ENCODE results near the gene ENO4.

GRCh38 chr10:116853287-116853686 lies 4.0 kb downstream of the ENO4 start:
- no peak for TF ChIP-seq POLR2A (conservative IDR thresholded peaks at IDR 0.05)
- no peak for TF ChIP-seq NCOA2 (IDR thresholded peaks at IDR 0.05; ENCODE audit: partially characterized antibody in 2 of 2)
- TF ChIP-seq ZNF584 (CRISPR knock-in tag; IDR thresholded peaks at IDR 0.05; ENCODE audit: low read depth): no peak
- TF ChIP-seq RAD21 (CRISPR knock-in tag; conservative IDR thresholded peaks at IDR 0.05 in 1 of 2, IDR thresholded peaks at IDR 0.05 in 1 of 2): no peak
